A549 (cell line): ENCODE results near the gene POLRMT.

Experiments used
- CHD2 ChIP-seq: fragments of 150-350 bp; IDR thresholded peaks from 2 replicates; pipeline ENCODE4 v1.6.1; 2014; ENCODE audit warnings: low read length; ENCODE audit not compliant: partially characterized antibody
- CTCF ChIP-seq: fragments of >200 bp; sonication (Bioruptor Twin); formaldehyde crosslinking; IDR thresholded peaks from 3 replicates; pipeline ENCODE4 v1.5.1; 2016
- E2F6 ChIP-seq: IDR thresholded peaks from 2 replicates; pipeline ENCODE4 v1.6.1; 2012; ENCODE audit warnings: low read depth, borderline replicate concordance
- MYC ChIP-seq: IDR thresholded peaks from 2 replicates; pipeline ENCODE4 v1.6.1; 2012; ENCODE audit warnings: mild to moderate bottlenecking, inconsistent platforms, low read length, improper control_type of control experiment, borderline replicate concordance
- POLR2A ChIP-seq: IDR thresholded peaks from 2 replicates; pipeline ENCODE4 v1.6.1; 2012; ENCODE audit warnings: mild to moderate bottlenecking, low read length
- RAD21 ChIP-seq, 2 experiments: fragments of >200 bp in 1 of 2; sonication (Bioruptor Twin) in 1 of 2; formaldehyde crosslinking in 1 of 2; IDR thresholded peaks in 1 of 2; conservative IDR thresholded peaks in 1 of 2; 2 replicates in 1 of 2; 3 replicates in 1 of 2; pipeline ENCODE4 v1.6.1; 2012 to 2018; ENCODE audit warnings: inconsistent platforms in 1 of 2
- TF ChIP-seq, protein P1 (sequence below): fragments of >200 bp; sonication (Bioruptor Twin); formaldehyde crosslinking; IDR thresholded peaks from 3 replicates; pipeline ENCODE4 v1.6.1; 2016

DNA sequence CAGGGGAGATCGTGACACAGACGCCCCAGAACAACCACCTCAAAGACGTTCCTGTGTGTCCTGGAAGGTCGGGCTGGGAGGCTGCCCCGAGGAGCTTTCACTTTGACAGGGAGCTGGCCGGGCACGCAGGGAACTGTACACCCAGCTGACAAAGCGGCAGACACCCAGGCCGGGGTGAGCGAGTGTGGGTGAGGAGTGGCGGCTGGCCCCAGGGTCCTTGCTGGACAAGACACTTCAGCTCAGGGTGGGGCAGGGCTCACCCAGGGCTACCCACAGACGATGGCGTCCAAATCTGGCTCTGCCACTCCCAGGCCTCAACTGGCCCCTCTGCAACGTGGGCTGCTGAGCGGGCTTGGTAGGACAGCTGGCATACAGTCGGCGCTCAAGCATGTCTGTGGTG, 8.4 kb upstream of the POLRMT start:
- TF ChIP-seq CTCF (no peak), CHD2 (no peak), MYC (no peak), POLR2A (no peak), E2F6 (no peak), RAD21 (conservative IDR thresholded peaks at IDR 0.05 in 1 of 2, IDR thresholded peaks at IDR 0.05 in 1 of 2) (no peak)
- TF ChIP-seq, protein P1, sequence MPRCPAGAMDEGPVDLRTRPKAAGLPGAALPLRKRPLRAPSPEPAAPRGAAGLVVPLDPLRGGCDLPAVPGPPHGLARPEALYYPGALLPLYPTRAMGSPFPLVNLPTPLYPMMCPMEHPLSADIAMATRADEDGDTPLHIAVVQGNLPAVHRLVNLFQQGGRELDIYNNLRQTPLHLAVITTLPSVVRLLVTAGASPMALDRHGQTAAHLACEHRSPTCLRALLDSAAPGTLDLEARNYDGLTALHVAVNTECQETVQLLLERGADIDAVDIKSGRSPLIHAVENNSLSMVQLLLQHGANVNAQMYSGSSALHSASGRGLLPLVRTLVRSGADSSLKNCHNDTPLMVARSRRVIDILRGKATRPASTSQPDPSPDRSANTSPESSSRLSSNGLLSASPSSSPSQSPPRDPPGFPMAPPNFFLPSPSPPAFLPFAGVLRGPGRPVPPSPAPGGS, result no peak
